ENCODE measurements around the gene ASB2. TPM values are rescaled to one million over a fixed set of nuclear protein-coding genes. Genes with fewer than 3 reads are reported as not detected.

The ASB2 gene
- polyA plus RNA-seq, 1 donor (not counting 4 experiments of a cell fraction or from before 2014, with no cell fraction given), result 0.56 TPM

- no peak for TF ChIP-seq CTCF (optimal IDR thresholded peaks at IDR 0.05 in 1 of 3, IDR thresholded peaks at IDR 0.05 in 1 of 3, conservative IDR thresholded peaks at IDR 0.05 in 1 of 3; ENCODE audit: extremely low read depth in 1 of 3, insufficient read depth in 2 of 3, low read length in 3 of 3)
- TF ChIP-seq EZH2 (IDR thresholded peaks at IDR 0.05; ENCODE audit: low read length), result no peak
- Histone ChIP-seq H3K36me3 (ENCODE audit: control insufficient read depth in 2 of 2, extremely low read depth in 1 of 2, insufficient read depth in 2 of 2, low read length in 2 of 2) (no peaks in the 10 kb centered on the region), H3K4me1 (ENCODE audit: control insufficient read depth, extremely low read depth, insufficient read depth, low read length) (peaks cover 12% of the 10 kb centered on the region), H3K9me1 (ENCODE audit: control insufficient read depth, extremely low read depth, insufficient read depth, low read length) (no peaks in the 10 kb centered on the region), H3K4me2 (ENCODE audit: control insufficient read depth, extremely low read depth, insufficient read depth, low read depth, low read length) (peak overlapping the region; percentile 40), H3K9me3 (ENCODE audit: control insufficient read depth, low read depth, low read length) (no peaks in the 10 kb centered on the region), H3K4me3 (ENCODE audit: control insufficient read depth in 2 of 3, extremely low read depth in 1 of 3, insufficient read depth in 2 of 3, low read depth in 1 of 3, low read length in 3 of 3) (no peak overlapping the region), H3K79me2 (ENCODE audit: control insufficient read depth, insufficient read depth, low read length) (no peaks in the 10 kb centered on the region), H3K27ac (ENCODE audit: control insufficient read depth, insufficient read depth, low read length) (no peak overlapping the region), H2AFZ (ENCODE audit: control insufficient read depth, low read length) (peak overlapping the region; percentile 20), H4K20me1 (ENCODE audit: control insufficient read depth, extremely low read depth, insufficient read depth, low read length) (no peaks in the 10 kb centered on the region), H3K9ac (ENCODE audit: control insufficient read depth, extremely low read depth, insufficient read depth, low read length) (no peak overlapping the region), H3K27me3 (ENCODE audit: control insufficient read depth, extremely low read depth, insufficient read depth, low read length) (peaks cover 4% of the 10 kb centered on the region)
- DNase-seq (ENCODE audit: low read depth, low spot score) (peak; percentile 36), FAIRE-seq (peak; percentile 53)
- dilution Hi-C loops (cut with MboI; ENCODE audit: extremely low pct_ligation_motif_present, low sequenced_read_pairs), result no loop called here
Measured at GRCh38 chr14:94001016-94001415, 24.6 kb upstream of the ASB2 start.

- dilution Hi-C loops (cut with MboI; ENCODE audit: extremely low pct_ligation_motif_present, low sequenced_read_pairs), result no loop called here
- DNase-seq (ENCODE audit: low read depth, low spot score) (no peak), FAIRE-seq (no peak)
- Histone ChIP-seq H3K27me3 (ENCODE audit: control insufficient read depth, extremely low read depth, insufficient read depth, low read length) (peaks cover 4% of the 10 kb centered on the region), H3K4me2 (ENCODE audit: control insufficient read depth, extremely low read depth, insufficient read depth, low read depth, low read length) (no peak overlapping the region), H3K27ac (ENCODE audit: control insufficient read depth, insufficient read depth, low read length) (no peak overlapping the region), H3K36me3 (ENCODE audit: control insufficient read depth in 2 of 2, extremely low read depth in 1 of 2, insufficient read depth in 2 of 2, low read length in 2 of 2) (no peaks in the 10 kb centered on the region), H3K79me2 (ENCODE audit: control insufficient read depth, insufficient read depth, low read length) (no peaks in the 10 kb centered on the region), H3K4me3 (ENCODE audit: control insufficient read depth in 2 of 3, extremely low read depth in 1 of 3, insufficient read depth in 2 of 3, low read depth in 1 of 3, low read length in 3 of 3) (no peak overlapping the region), H2AFZ (ENCODE audit: control insufficient read depth, low read length) (no peak overlapping the region), H3K4me1 (ENCODE audit: control insufficient read depth, extremely low read depth, insufficient read depth, low read length) (peaks cover 19% of the 10 kb centered on the region), H3K9me3 (ENCODE audit: control insufficient read depth, low read depth, low read length) (no peaks in the 10 kb centered on the region), H4K20me1 (ENCODE audit: control insufficient read depth, extremely low read depth, insufficient read depth, low read length) (no peaks in the 10 kb centered on the region), H3K9ac (ENCODE audit: control insufficient read depth, extremely low read depth, insufficient read depth, low read length) (no peak overlapping the region), H3K9me1 (ENCODE audit: control insufficient read depth, extremely low read depth, insufficient read depth, low read length) (peaks cover under 1% of the 10 kb centered on the region)
- TF ChIP-seq CTCF (optimal IDR thresholded peaks at IDR 0.05 in 1 of 3, IDR thresholded peaks at IDR 0.05 in 1 of 3, conservative IDR thresholded peaks at IDR 0.05 in 1 of 3; ENCODE audit: extremely low read depth in 1 of 3, insufficient read depth in 2 of 3, low read length in 3 of 3), result no peak
- no peak for TF ChIP-seq EZH2 (IDR thresholded peaks at IDR 0.05; ENCODE audit: low read length)
Measured at GRCh38 chr14:94000267-94000666, 23.9 kb upstream of the ASB2 start.

All from keratinocyte (primary cell).